ENCODE data around the gene UACA.
"Not testable (repeated sequence)": the region's sequence is repeated elsewhere in the genome, so short reads cannot be mapped to it uniquely, and the experiment has no call there.

The UACA gene

GRCh38 chr15:70632079-70632478, 131.3 kb downstream of the UACA start:
- Histone ChIP-seq H3K36me3 (ENCODE audit: control insufficient read depth in 1 of 2, insufficient read depth in 2 of 2, low read length in 2 of 2) (no peaks in the 10 kb centered on the region), H3K4me1 (ENCODE audit: control insufficient read depth in 1 of 2, insufficient read depth in 2 of 2, low read length in 2 of 2) (no peaks in the 10 kb centered on the region), H3K27ac (ENCODE audit: low read length) (no peak overlapping the region), H3K27me3 (ENCODE audit: low read depth, low read length) (no peaks in the 10 kb centered on the region), H3K9me3 (ENCODE audit: control insufficient read depth in 1 of 2, low read length in 2 of 2) (no peaks in the 10 kb centered on the region), H3K4me3 (ENCODE audit: low read depth in 1 of 2, low read length in 2 of 2) (no peak overlapping the region)

GRCh38 chr15:70629735-70630273, 133.6 kb downstream of the UACA start:
- Histone ChIP-seq H3K4me1 (ENCODE audit: control insufficient read depth in 1 of 2, insufficient read depth in 2 of 2, low read length in 2 of 2) (no peaks in the 10 kb centered on the region), H3K9me3 (ENCODE audit: control insufficient read depth in 1 of 2, low read length in 2 of 2) (no peaks in the 10 kb centered on the region), H3K27ac (ENCODE audit: low read length) (no peak overlapping the region), H3K27me3 (ENCODE audit: low read depth, low read length) (no peaks in the 10 kb centered on the region), H3K4me3 (ENCODE audit: low read depth in 1 of 2, low read length in 2 of 2) (no peak overlapping the region), H3K36me3 (ENCODE audit: control insufficient read depth in 1 of 2, insufficient read depth in 2 of 2, low read length in 2 of 2) (no peaks in the 10 kb centered on the region)

GRCh38 chr15:70628549-70628896, 134.8 kb downstream of the UACA start:
- Histone ChIP-seq H3K27ac (ENCODE audit: low read length) (no peak overlapping the region), H3K4me3 (ENCODE audit: low read depth in 1 of 2, low read length in 2 of 2) (no peak overlapping the region), H3K27me3 (ENCODE audit: low read depth, low read length) (no peaks in the 10 kb centered on the region), H3K4me1 (ENCODE audit: control insufficient read depth in 1 of 2, insufficient read depth in 2 of 2, low read length in 2 of 2) (no peaks in the 10 kb centered on the region), H3K9me3 (ENCODE audit: control insufficient read depth in 1 of 2, low read length in 2 of 2) (no peaks in the 10 kb centered on the region), H3K36me3 (ENCODE audit: control insufficient read depth in 1 of 2, insufficient read depth in 2 of 2, low read length in 2 of 2) (no peaks in the 10 kb centered on the region)

- no peaks in the 10 kb centered on the region for H3K36me3 ChIP-seq (ENCODE audit: control insufficient read depth in 1 of 2, insufficient read depth in 2 of 2, low read length in 2 of 2)
- no peak overlapping the region for H3K27ac ChIP-seq (ENCODE audit: low read length)
- no peak overlapping the region for H3K4me3 ChIP-seq (ENCODE audit: low read depth in 1 of 2, low read length in 2 of 2)
- H3K4me1 ChIP-seq (ENCODE audit: control insufficient read depth in 1 of 2, insufficient read depth in 2 of 2, low read length in 2 of 2) = no peaks in the 10 kb centered on the region
- H3K9me3 ChIP-seq (ENCODE audit: control insufficient read depth in 1 of 2, low read length in 2 of 2) = peaks cover 0 to 3% of the 10 kb centered on the region in 2 donors
- no peaks in the 10 kb centered on the region for H3K27me3 ChIP-seq (ENCODE audit: low read depth, low read length)
These were observed 135.4 kb downstream of the UACA start for GRCh38 chr15:70627734-70628548.

- Histone ChIP-seq H3K27ac (ENCODE audit: low read length) (no peak overlapping the region), H3K9me3 (ENCODE audit: control insufficient read depth in 1 of 2, low read length in 2 of 2) (peaks cover 0 to 8% of the 10 kb centered on the region in 2 donors), H3K36me3 (ENCODE audit: control insufficient read depth in 1 of 2, insufficient read depth in 2 of 2, low read length in 2 of 2) (no peaks in the 10 kb centered on the region), H3K27me3 (ENCODE audit: low read depth, low read length) (no peaks in the 10 kb centered on the region), H3K4me1 (ENCODE audit: control insufficient read depth in 1 of 2, insufficient read depth in 2 of 2, low read length in 2 of 2) (no peaks in the 10 kb centered on the region), H3K4me3 (ENCODE audit: low read depth in 1 of 2, low read length in 2 of 2) (no peak overlapping the region)
These were observed 136.0 kb downstream of the UACA start for GRCh38 chr15:70627322-70627721.

GRCh38 chr15:70625438-70625837, 137.9 kb downstream of the UACA start:
- Histone ChIP-seq H3K27me3 (ENCODE audit: low read depth, low read length) (no peaks in the 10 kb centered on the region), H3K36me3 (ENCODE audit: control insufficient read depth in 1 of 2, insufficient read depth in 2 of 2, low read length in 2 of 2) (no peaks in the 10 kb centered on the region), H3K4me3 (ENCODE audit: low read depth in 1 of 2, low read length in 2 of 2) (no peak overlapping the region), H3K27ac (ENCODE audit: low read length) (no peak overlapping the region), H3K9me3 (ENCODE audit: control insufficient read depth in 1 of 2, low read length in 2 of 2) (peaks cover 0 to 8% of the 10 kb centered on the region in 2 donors), H3K4me1 (ENCODE audit: control insufficient read depth in 1 of 2, insufficient read depth in 2 of 2, low read length in 2 of 2) (no peaks in the 10 kb centered on the region)

GRCh38 chr15:70625011-70625410, 138.3 kb downstream of the UACA start:
- H3K27ac ChIP-seq (ENCODE audit: low read length) = no peak overlapping the region
- H3K4me3 ChIP-seq (ENCODE audit: low read depth in 1 of 2, low read length in 2 of 2) = no peak overlapping the region
- no peaks in the 10 kb centered on the region for H3K36me3 ChIP-seq (ENCODE audit: control insufficient read depth in 1 of 2, insufficient read depth in 2 of 2, low read length in 2 of 2)
- no peaks in the 10 kb centered on the region for H3K4me1 ChIP-seq (ENCODE audit: control insufficient read depth in 1 of 2, insufficient read depth in 2 of 2, low read length in 2 of 2)
- no peaks in the 10 kb centered on the region for H3K27me3 ChIP-seq (ENCODE audit: low read depth, low read length)
- peaks cover 0 to 8% of the 10 kb centered on the region in 2 donors for H3K9me3 ChIP-seq (ENCODE audit: control insufficient read depth in 1 of 2, low read length in 2 of 2)

GRCh38 chr15:70618929-70619328, 144.4 kb downstream of the UACA start:
- Histone ChIP-seq H3K4me1 (ENCODE audit: control insufficient read depth in 1 of 2, insufficient read depth in 2 of 2, low read length in 2 of 2) (peaks cover 0 to 3% of the 10 kb centered on the region in 2 donors), H3K9me3 (ENCODE audit: control insufficient read depth in 1 of 2, low read length in 2 of 2) (peaks cover 0 to 8% of the 10 kb centered on the region in 2 donors), H3K27ac (ENCODE audit: low read length) (no peak overlapping the region), H3K36me3 (ENCODE audit: control insufficient read depth in 1 of 2, insufficient read depth in 2 of 2, low read length in 2 of 2) (no peaks in the 10 kb centered on the region), H3K4me3 (ENCODE audit: low read depth in 1 of 2, low read length in 2 of 2) (no peak overlapping the region), H3K27me3 (ENCODE audit: low read depth, low read length) (no peaks in the 10 kb centered on the region)

- Histone ChIP-seq H3K9me3 (ENCODE audit: control insufficient read depth in 1 of 2, low read length in 2 of 2) (peaks cover 0 to 5% of the 10 kb centered on the region in 2 donors), H3K27ac (ENCODE audit: low read length) (no peak overlapping the region), H3K27me3 (ENCODE audit: low read depth, low read length) (no peaks in the 10 kb centered on the region), H3K4me1 (ENCODE audit: control insufficient read depth in 1 of 2, insufficient read depth in 2 of 2, low read length in 2 of 2) (peaks cover 0 to 3% of the 10 kb centered on the region in 2 donors), H3K36me3 (ENCODE audit: control insufficient read depth in 1 of 2, insufficient read depth in 2 of 2, low read length in 2 of 2) (no peaks in the 10 kb centered on the region), H3K4me3 (ENCODE audit: low read depth in 1 of 2, low read length in 2 of 2) (no peak overlapping the region)
These were observed 145.5 kb downstream of the UACA start for GRCh38 chr15:70617911-70618287.

GRCh38 chr15:70617076-70617910, 146.1 kb downstream of the UACA start:
- Histone ChIP-seq H3K27ac (ENCODE audit: low read length) (no peak overlapping the region), H3K9me3 (ENCODE audit: control insufficient read depth in 1 of 2, low read length in 2 of 2) (no peaks in the 10 kb centered on the region), H3K4me1 (ENCODE audit: control insufficient read depth in 1 of 2, insufficient read depth in 2 of 2, low read length in 2 of 2) (peaks cover 0 to 3% of the 10 kb centered on the region in 2 donors), H3K4me3 (ENCODE audit: low read depth in 1 of 2, low read length in 2 of 2) (no peak overlapping the region), H3K27me3 (ENCODE audit: low read depth, low read length) (no peaks in the 10 kb centered on the region), H3K36me3 (ENCODE audit: control insufficient read depth in 1 of 2, insufficient read depth in 2 of 2, low read length in 2 of 2) (no peaks in the 10 kb centered on the region)

GRCh38 chr15:70616311-70616756, 147.0 kb downstream of the UACA start:
- not testable (repeated sequence) for H3K4me3 ChIP-seq (ENCODE audit: low read depth in 1 of 2, low read length in 2 of 2); H3K36me3 ChIP-seq (ENCODE audit: control insufficient read depth in 1 of 2, insufficient read depth in 2 of 2, low read length in 2 of 2); H3K9me3 ChIP-seq (ENCODE audit: control insufficient read depth in 1 of 2, low read length in 2 of 2)

More at GRCh38 chr15:70616311-70616756, 147.0 kb downstream of the UACA start:
- not testable (repeated sequence) for H3K27ac ChIP-seq (ENCODE audit: low read length); H3K4me1 ChIP-seq (ENCODE audit: control insufficient read depth in 1 of 2, insufficient read depth in 2 of 2, low read length in 2 of 2); H3K27me3 ChIP-seq (ENCODE audit: low read depth, low read length)

Measured in muscle layer of duodenum (tissue), 2 donors.